Hepatocyte (in vitro differentiated cells): ENCODE measurements around the gene WNK2. TPM values are rescaled to one million over a fixed set of nuclear protein-coding genes. Genes with fewer than 3 reads are reported as not detected.
A peak's percentile ranks its signal among the peaks of the same experiment; 100 is the strongest.

Experiments used
- DNase-seq: peaks from one replicate; pipeline ENCODE4 v3.0.0-alpha.2; 2016; ENCODE audit warnings: low spot score
- H2AFZ ChIP-seq: fragments of 200-600 bp; sonication (generic); 2 replicates; pipeline ENCODE4 v1.6.0; 2016; ENCODE audit warnings: antibody characterized with exemption, mild to moderate bottlenecking
- H3K27ac ChIP-seq: fragments of 200-600 bp; sonication (generic); 2 replicates; pipeline ENCODE4 v1.5.1; 2016; ENCODE audit warnings: mild to moderate bottlenecking
- H3K27me3 ChIP-seq: fragments of 200-600 bp; sonication (generic); 2 replicates; pipeline ENCODE4 v1.6.1; 2016
- H3K36me3 ChIP-seq: fragments of 200-600 bp; sonication (generic); replicated peaks from 2 replicates; pipeline ENCODE4 v1.5.1; 2016; ENCODE audit warnings: low read depth; ENCODE audit not compliant: insufficient read depth
- H3K4me1 ChIP-seq: fragments of 200-600 bp; sonication (generic); 2 replicates; pipeline ENCODE4 v1.5.1; 2016; ENCODE audit warnings: mild to moderate bottlenecking, moderate library complexity; ENCODE audit not compliant: insufficient read depth
- H3K4me2 ChIP-seq: fragments of 200-600 bp; sonication (generic); 2 replicates; pipeline ENCODE4 v1.6.0; 2016
- H3K4me3 ChIP-seq: fragments of 200-600 bp; sonication (generic); 2 replicates; pipeline ENCODE4 v1.5.1; 2016; ENCODE audit warnings: mild to moderate bottlenecking
- H3K79me2 ChIP-seq: fragments of 200-600 bp; sonication (generic); 2 replicates; pipeline ENCODE4 v1.6.0; 2017; ENCODE audit warnings: mild to moderate bottlenecking
- H3K9me2 ChIP-seq: fragments of 200-600 bp; sonication (generic); replicated peaks from 2 replicates; pipeline ENCODE4 v1.6.0; 2017; ENCODE audit warnings: mild to moderate bottlenecking; ENCODE audit not compliant: insufficient read depth
- H3K9me3 ChIP-seq: fragments of 200-600 bp; sonication (generic); 2 replicates; pipeline ENCODE4 v1.5.1; 2016; ENCODE audit warnings: low read depth, mild to moderate bottlenecking
- H4K20me1 ChIP-seq: fragments of 200-600 bp; sonication (generic); 2 replicates; pipeline ENCODE4 v1.6.0; 2016; ENCODE audit warnings: mild to moderate bottlenecking; ENCODE audit not compliant: insufficient read depth, poor library complexity, severe bottlenecking
- CTCF ChIP-seq: fragments of 200-600 bp; sonication (generic); IDR thresholded peaks from 2 replicates; pipeline ENCODE4 v1.5.1; 2016; ENCODE audit warnings: antibody characterized with exemption, mild to moderate bottlenecking; ENCODE audit not compliant: poor library complexity
- EZH2 ChIP-seq: fragments of 200-600 bp; sonication (generic); IDR thresholded peaks from 2 replicates; pipeline ENCODE4 v1.6.1; 2016; ENCODE audit warnings: antibody characterized with exemption, mild to moderate bottlenecking, borderline replicate concordance
- EZH2phosphoT487 ChIP-seq: fragments of 200-600 bp; sonication (generic); IDR thresholded peaks from one replicate; pipeline ENCODE4 v1.6.1; 2018; ENCODE audit warnings: antibody characterized with exemption, mild to moderate bottlenecking, low read depth, moderate library complexity; ENCODE audit not compliant: unreplicated experiment, severe bottlenecking
- WGBS: methylation state at CpG from one replicate; pipeline ENCODE4 v1.1.6; 2016; ENCODE audit warnings: low lambda C conversion rate; ENCODE audit errors: missing lambda C conversion rate; 5-methylcytosine and 5-hydroxymethylcytosine counted together
- polyA plus RNA-seq: library from polyadenylated mRNA; unstranded; fragments of >200 nt; fragmentation: Nextera tagmentation; extraction: Ambion mirVana; gene quantifications from 2 replicates; pipeline ENCODE4 v1.2.1, GENCODE V29; 2016
- total RNA-seq: library from RNA; depleted of rRNA; stranded (reverse); fragments of >200 nt; gene quantifications from 2 replicates; pipeline ENCODE4 v1.2.3, GENCODE V29; 2014

WNK2 gene
- total and polyA plus RNA-seq, 2 experiments from 2014 or later: 8.9 to 13.5 TPM

- 83% methylated on average over 8 of the region's 9 CpGs for WGBS
- no peaks in the 10 kb centered on the region for H3K9me3 ChIP-seq
- H3K27me3 ChIP-seq: no peaks in the 10 kb centered on the region
- H3K9me2 ChIP-seq: no peaks in the 10 kb centered on the region
- no peaks in the 10 kb centered on the region for H4K20me1 ChIP-seq
- H3K4me1 ChIP-seq: no peaks in the 10 kb centered on the region
- no peak overlapping the region for H2AFZ ChIP-seq
- no peaks in the 10 kb centered on the region for H3K36me3 ChIP-seq
- no peak overlapping the region for H3K27ac ChIP-seq
- no peak overlapping the region for H3K4me2 ChIP-seq
- TF ChIP-seq EZH2phosphoT487 (no peak), CTCF (no peak), EZH2 (no peak)
- no peak for DNase-seq
- no peaks in the 10 kb centered on the region for H3K79me2 ChIP-seq
- H3K4me3 ChIP-seq: no peak overlapping the region
Observed at GRCh38 chr9:93326056-93326455, 142.1 kb downstream of the WNK2 start.

- no peak for DNase-seq
- Histone ChIP-seq H3K27ac (no peak overlapping the region), H4K20me1 (no peaks in the 10 kb centered on the region), H3K9me2 (no peaks in the 10 kb centered on the region), H3K79me2 (no peaks in the 10 kb centered on the region), H3K4me3 (no peak overlapping the region), H2AFZ (no peak overlapping the region), H3K9me3 (no peaks in the 10 kb centered on the region), H3K27me3 (no peaks in the 10 kb centered on the region), H3K36me3 (no peaks in the 10 kb centered on the region), H3K4me2 (no peak overlapping the region), H3K4me1 (no peaks in the 10 kb centered on the region)
- 95% methylated on average over 13 of the region's 13 CpGs for WGBS
- TF ChIP-seq EZH2 (no peak), EZH2phosphoT487 (no peak), CTCF (no peak)
Observed at GRCh38 chr9:93326654-93327053, 142.7 kb downstream of the WNK2 start.

GRCh38 chr9:93329629-93330280, 145.8 kb downstream of the WNK2 start:
- TF ChIP-seq CTCF (no peak), EZH2 (no peak), EZH2phosphoT487 (no peak)
- H3K4me2 ChIP-seq: peak overlapping the region; percentile 36
- no peaks in the 10 kb centered on the region for H3K9me3 ChIP-seq
- 69% methylated on average over 7 of the region's 7 CpGs for WGBS
- no peaks in the 10 kb centered on the region for H3K9me2 ChIP-seq
- no peak overlapping the region for H2AFZ ChIP-seq
- no peak overlapping the region for H3K27ac ChIP-seq
- no peak for DNase-seq
- no peaks in the 10 kb centered on the region for H4K20me1 ChIP-seq
- H3K27me3 ChIP-seq: no peaks in the 10 kb centered on the region
- no peaks in the 10 kb centered on the region for H3K79me2 ChIP-seq
- H3K36me3 ChIP-seq: no peaks in the 10 kb centered on the region
- no peaks in the 10 kb centered on the region for H3K4me1 ChIP-seq
- H3K4me3 ChIP-seq: no peak overlapping the region
